ENCODE measurements around the gene MTIF2. TPM values are rescaled to one million over a fixed set of nuclear protein-coding genes. Genes with fewer than 3 reads are reported as not detected.
"Not testable (repeated sequence)": the region's sequence is repeated elsewhere in the genome, so short reads cannot be mapped to it uniquely, and the experiment has no call there.

The MTIF2 gene
- total RNA-seq, 1 experiment from 2014 or later, result 34.1 TPM

GRCh38 chr2:55247025-55247424 lies 22.0 kb downstream of the MTIF2 start:
- ATAC-seq, result no peak
- no peak overlapping the region for H3K4me3 ChIP-seq (ENCODE audit: low read depth in 2 of 2, low read length in 2 of 2)
- CTCF ChIA-PET, result no interaction called here
- H3K27me3 ChIP-seq (ENCODE audit: control insufficient read depth, insufficient read depth, low read length), result no peaks in the 10 kb centered on the region
- POLR2A ChIA-PET, result interaction anchor here (0.7 kb wide), 1 partner anchor 325 kb away, joined by 4 read pairs; no protein-coding TSS in a partner anchor
- TF ChIP-seq CTCF (IDR thresholded peaks at IDR 0.05), result no peak
- TF ChIP-seq SIN3A (IDR thresholded peaks at IDR 0.05; ENCODE audit: borderline replicate concordance, insufficient read depth, low read depth, low read length), result no peak
- TF ChIP-seq REST (IDR thresholded peaks at IDR 0.05; ENCODE audit: insufficient read depth in 1 of 2, low read depth in 2 of 2, low read length in 1 of 2), result no peak
- TF ChIP-seq TCF7L2 (IDR thresholded peaks at IDR 0.05; ENCODE audit: low read depth, low read length), result no peak
- no peak for TF ChIP-seq POLR2AphosphoS5 (IDR thresholded peaks at IDR 0.05; ENCODE audit: low read depth, low read length)
- H3K4me1 ChIP-seq (ENCODE audit: control insufficient read depth, insufficient read depth, low read length), result no peaks in the 10 kb centered on the region
- DNase-seq (ENCODE audit: low read depth, low spot score), result no peak
- no TSS peak for BruUV-seq (replicated peaks)
- no peaks in the 10 kb centered on the region for H3K9me3 ChIP-seq (ENCODE audit: control insufficient read depth, insufficient read depth, low read depth, low read length)
- peaks cover 12% of the 10 kb centered on the region; the same call in 1 of the 2 replicates for H3K36me3 ChIP-seq (ENCODE audit: control insufficient read depth, insufficient read depth, low read length)
- in situ Hi-C loops (cut with HindIII; ENCODE audit: low pct_unique_long_range_greater_than_20kb, low sequenced_read_pairs) (no loop called here), intact Hi-C loops (cut with micrococcal nuclease; ENCODE audit: unreplicated experiment) (no loop called here)
- no peak overlapping the region for H3K27ac ChIP-seq (ENCODE audit: low read length)

GRCh38 chr2:55245411-55245810 lies 23.6 kb downstream of the MTIF2 start:
- Histone ChIP-seq H3K27me3 (ENCODE audit: control insufficient read depth, insufficient read depth, low read length) (no peaks in the 10 kb centered on the region), H3K9me3 (ENCODE audit: control insufficient read depth, insufficient read depth, low read depth, low read length) (no peaks in the 10 kb centered on the region), H3K27ac (ENCODE audit: low read length) (no peak overlapping the region), H3K4me3 (ENCODE audit: low read depth in 2 of 2, low read length in 2 of 2) (no peak overlapping the region), H3K36me3 (ENCODE audit: control insufficient read depth, insufficient read depth, low read length) (peaks cover 12% of the 10 kb centered on the region; the same call in 1 of the 2 replicates), H3K4me1 (ENCODE audit: control insufficient read depth, insufficient read depth, low read length) (no peaks in the 10 kb centered on the region)
- ATAC-seq (no peak), DNase-seq (ENCODE audit: low read depth, low spot score) (no peak)
- in situ Hi-C loops (cut with HindIII; ENCODE audit: low pct_unique_long_range_greater_than_20kb, low sequenced_read_pairs), result no loop called here
- BruUV-seq (replicated peaks), result no TSS peak
- CTCF ChIA-PET, result no interaction called here
- TF ChIP-seq TCF7L2 (IDR thresholded peaks at IDR 0.05; ENCODE audit: low read depth, low read length), result no peak
- no peak for TF ChIP-seq SIN3A (IDR thresholded peaks at IDR 0.05; ENCODE audit: borderline replicate concordance, insufficient read depth, low read depth, low read length)
- TF ChIP-seq POLR2AphosphoS5 (IDR thresholded peaks at IDR 0.05; ENCODE audit: low read depth, low read length), result no peak
- POLR2A ChIA-PET, result no interaction called here
- intact Hi-C loops (cut with micrococcal nuclease; ENCODE audit: unreplicated experiment), result no loop called here

GRCh38 chr2:55242617-55243016 lies 26.4 kb downstream of the MTIF2 start:
- no peak for DNase-seq (ENCODE audit: low read depth, low spot score)
- Histone ChIP-seq H3K4me1 (ENCODE audit: control insufficient read depth, insufficient read depth, low read length) (no peaks in the 10 kb centered on the region), H3K9me3 (ENCODE audit: control insufficient read depth, insufficient read depth, low read depth, low read length) (no peaks in the 10 kb centered on the region), H3K27me3 (ENCODE audit: control insufficient read depth, insufficient read depth, low read length) (no peaks in the 10 kb centered on the region), H3K27ac (ENCODE audit: low read length) (no peak overlapping the region), H3K36me3 (ENCODE audit: control insufficient read depth, insufficient read depth, low read length) (peaks cover 12% of the 10 kb centered on the region; the same call in 1 of the 2 replicates), H3K4me3 (ENCODE audit: low read depth in 2 of 2, low read length in 2 of 2) (no peak overlapping the region)
- ATAC-seq, result no peak
- TF ChIP-seq POLR2AphosphoS5 (IDR thresholded peaks at IDR 0.05; ENCODE audit: low read depth, low read length), result no peak
- intact Hi-C loops (cut with micrococcal nuclease; ENCODE audit: unreplicated experiment) (no loop called here), in situ Hi-C loops (cut with HindIII; ENCODE audit: low pct_unique_long_range_greater_than_20kb, low sequenced_read_pairs) (no loop called here)
- POLR2A ChIA-PET, result no interaction called here
- BruUV-seq (replicated peaks), result no TSS peak
- CTCF ChIA-PET, result no interaction called here

- in situ Hi-C loops (cut with HindIII; ENCODE audit: low pct_unique_long_range_greater_than_20kb, low sequenced_read_pairs); POLR2A ChIA-PET; H3K27me3 ChIP-seq (ENCODE audit: control insufficient read depth, insufficient read depth, low read length); H3K27ac ChIP-seq (ENCODE audit: low read length); BruUV-seq (replicated peaks); ATAC-seq; H3K4me1 ChIP-seq (ENCODE audit: control insufficient read depth, insufficient read depth, low read length); intact Hi-C loops (cut with micrococcal nuclease; ENCODE audit: unreplicated experiment); H3K9me3 ChIP-seq (ENCODE audit: control insufficient read depth, insufficient read depth, low read depth, low read length); H3K4me3 ChIP-seq (ENCODE audit: low read depth in 2 of 2, low read length in 2 of 2); DNase-seq (ENCODE audit: low read depth, low spot score): not testable (repeated sequence)
- peaks cover 17% of the 10 kb centered on the region; the same call in 1 of the 2 replicates for H3K36me3 ChIP-seq (ENCODE audit: control insufficient read depth, insufficient read depth, low read length)
- CTCF ChIA-PET, result interaction anchor here (0.7 kb wide), 1 partner anchor 18 kb away, joined by 6 read pairs; no protein-coding TSS in a partner anchor
Observed at GRCh38 chr2:55241582-55241981, 27.4 kb downstream of the MTIF2 start.
